Nucleus accumbens (tissue), 56 donors: Measurements from ENCODE around the gene PNLIPRP2.

Experiments used
- DNase-seq, 56 donors: peaks; one replicate each; lab custom pipeline; 2025; lab: John Stamatoyannopoulos, UW

Gene PNLIPRP2

DNA sequence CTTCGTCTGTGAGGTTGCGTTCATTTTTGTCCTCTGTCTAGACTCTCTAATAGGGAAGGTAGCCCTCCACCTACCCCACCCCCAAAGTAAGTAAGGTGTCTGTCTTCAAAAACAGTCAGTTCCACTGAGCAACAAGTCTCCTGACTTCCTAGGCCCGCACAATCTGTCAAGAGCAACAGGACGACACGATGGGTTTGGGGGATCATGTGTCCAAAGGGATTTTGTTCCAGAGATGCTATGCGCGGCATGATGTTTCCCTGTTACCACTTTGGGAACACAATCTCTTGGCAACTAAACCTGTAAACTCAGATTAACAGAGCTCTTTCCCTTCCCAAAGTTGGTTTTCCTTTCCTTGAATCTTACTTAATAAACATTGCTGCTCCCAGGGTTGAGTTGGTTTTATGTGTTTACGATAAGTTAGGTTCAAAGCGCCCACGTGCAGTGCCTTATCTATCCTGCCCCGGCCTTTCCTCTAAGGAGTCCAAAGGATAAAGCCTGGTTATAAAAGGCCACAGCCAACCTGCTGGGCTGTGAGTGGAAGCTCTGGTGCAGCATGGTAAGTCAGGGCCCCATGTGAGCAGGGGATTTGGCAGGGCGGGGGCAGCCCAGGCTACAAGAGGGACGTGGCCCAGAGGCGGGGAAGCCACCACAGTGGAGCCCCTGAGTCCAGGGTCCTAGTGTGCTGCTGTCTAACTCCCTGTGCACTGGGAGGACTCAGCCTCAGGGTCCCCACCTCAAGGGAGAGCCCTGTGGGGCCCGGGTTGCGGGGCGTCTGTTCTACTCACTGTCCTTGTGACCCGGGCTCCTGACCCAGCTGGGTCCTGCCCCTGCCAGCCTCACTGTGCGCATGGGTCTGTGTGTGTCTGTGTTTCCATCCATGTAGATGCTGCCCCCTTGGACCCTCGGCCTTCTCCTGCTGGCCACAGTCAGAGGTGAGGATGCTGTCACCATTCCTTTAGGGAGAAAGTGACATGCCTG, at the start of gene PNLIPRP2:
Gene PNLIPRP2 (plus strand): TSS at position 531 of the 978 bp plus-strand sequence.
- no peak for DNase-seq

DNA sequence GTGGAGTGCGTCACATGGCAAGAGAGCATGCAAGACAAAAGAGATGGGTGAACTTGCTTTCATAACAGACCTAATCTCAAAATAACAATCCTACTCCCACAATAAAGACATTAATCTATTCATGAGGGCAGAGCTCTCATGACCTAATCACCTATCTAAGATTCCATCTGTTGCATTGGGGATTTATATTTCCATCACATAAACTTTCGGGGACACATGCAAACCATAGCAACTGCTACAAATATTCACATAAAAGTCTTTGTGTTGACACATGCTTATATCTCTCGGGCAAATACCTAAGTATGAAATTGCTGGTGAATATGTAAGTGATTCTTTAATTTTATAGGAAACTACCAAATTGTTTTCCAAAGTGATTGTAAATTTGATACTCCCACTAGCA, 46.0 kb upstream of the PNLIPRP2 start:
- DNase-seq = no peak

DNA sequence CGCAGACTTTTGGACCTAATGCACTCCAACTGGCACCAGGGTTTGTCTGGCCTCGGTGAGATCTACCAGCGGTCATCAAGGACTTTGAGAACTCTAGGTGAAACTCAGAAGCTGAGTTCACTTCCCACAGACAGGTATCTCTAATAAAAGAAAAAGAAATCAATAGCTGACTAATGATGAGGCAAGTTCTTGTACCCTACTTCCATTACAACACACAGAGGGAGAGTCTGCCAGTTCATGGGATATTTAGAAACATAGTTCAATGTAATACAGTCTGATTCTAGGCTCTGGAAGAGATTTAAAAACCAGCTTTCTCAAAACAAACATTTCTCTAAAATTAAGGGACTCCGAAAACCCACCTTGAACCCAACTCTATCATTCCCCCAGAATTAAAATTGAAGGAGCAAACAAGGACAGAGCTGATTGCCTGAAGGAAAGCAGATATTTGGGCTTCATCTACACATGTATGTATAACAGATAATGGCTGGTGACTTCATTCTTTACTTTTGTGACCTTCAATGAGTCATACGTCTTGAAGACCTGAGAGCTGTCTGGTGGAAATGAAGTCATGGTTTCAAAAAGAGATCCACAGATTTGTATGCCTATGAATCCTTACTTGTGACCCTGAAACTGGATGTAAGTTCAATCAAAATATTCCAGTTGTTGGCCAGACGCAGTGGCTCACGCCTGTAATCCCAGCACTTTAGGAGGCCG, 32.7 kb upstream of the PNLIPRP2 start:
- DNase-seq = no peak

DNA sequence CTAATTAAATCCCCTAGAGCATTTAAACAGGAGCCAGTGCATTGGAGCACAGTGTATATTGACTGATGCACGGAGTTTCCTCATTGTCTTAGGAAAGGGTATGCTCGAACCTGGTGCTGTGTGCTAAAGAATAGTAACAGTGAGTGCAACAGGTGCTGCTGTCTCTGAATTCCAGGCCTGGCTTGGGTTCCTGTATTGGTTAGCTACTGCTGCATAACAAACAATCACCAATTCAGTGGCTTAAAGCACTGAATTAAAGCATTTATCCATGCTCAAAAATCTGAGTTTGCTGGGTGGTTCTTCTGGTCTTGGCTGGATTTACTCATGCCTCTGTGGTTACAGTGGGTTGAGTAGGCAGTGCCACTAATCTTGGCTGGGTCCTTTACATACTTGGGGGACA, 31.8 kb upstream of the PNLIPRP2 start:
- no peak for DNase-seq

- no peak for DNase-seq
Measured at GRCh38 chr10:116589926-116590325, 30.8 kb upstream of the PNLIPRP2 start.

GRCh38 chr10:116590590-116591444, 29.9 kb upstream of the PNLIPRP2 start, which contains the start of gene PNLIPRP1:
Gene PNLIPRP1 (plus strand): TSS chr10:116590959. CDS start chr10:116591130, 171 bp downstream.
- DNase-seq = no peak

GRCh38 chr10:116593139-116593740, 27.5 kb upstream of the PNLIPRP2 start:
- no peak for DNase-seq

DNA sequence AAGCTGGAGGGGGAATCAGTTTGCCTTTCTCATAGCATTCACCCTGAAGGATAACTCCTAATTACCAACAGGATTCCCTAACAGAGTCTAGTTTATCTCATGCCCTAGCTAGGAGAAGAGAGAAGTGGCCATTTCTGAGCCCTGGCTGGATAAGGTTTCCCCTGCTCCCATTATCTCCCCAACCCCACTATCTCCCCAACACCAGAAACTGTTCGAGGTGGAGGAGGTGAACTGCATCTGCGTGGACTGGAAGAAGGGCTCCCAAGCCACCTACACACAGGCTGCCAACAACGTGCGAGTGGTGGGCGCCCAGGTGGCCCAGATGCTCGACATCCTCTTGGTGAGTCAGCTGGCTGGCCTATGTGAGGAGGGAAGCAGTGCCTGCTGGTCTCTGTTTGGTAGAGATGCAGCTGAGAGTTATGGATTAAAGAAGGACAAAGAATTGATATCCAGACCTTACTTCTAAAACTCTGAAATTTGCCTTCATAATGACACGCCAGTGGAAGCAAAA, 26.2 kb upstream of the PNLIPRP2 start:
- no peak for DNase-seq

DNA sequence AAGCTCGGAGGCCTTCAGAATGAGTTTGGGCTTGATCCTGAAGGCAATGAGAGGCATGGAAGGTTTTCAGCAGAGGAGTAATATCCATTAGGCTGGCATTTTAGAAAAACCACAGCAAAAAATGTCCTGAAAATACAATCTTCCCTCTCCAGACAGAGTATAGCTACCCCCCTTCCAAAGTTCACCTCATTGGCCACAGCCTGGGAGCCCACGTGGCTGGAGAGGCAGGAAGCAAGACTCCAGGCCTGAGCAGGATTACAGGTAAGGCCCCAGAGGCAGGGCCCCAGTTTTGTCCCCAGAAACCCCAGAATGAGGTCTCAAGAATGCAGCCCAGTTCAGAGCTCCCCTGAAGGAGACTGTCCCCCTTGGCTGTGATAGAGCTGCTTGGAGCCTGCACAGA, 24.7 kb upstream of the PNLIPRP2 start:
- no peak for DNase-seq

DNA sequence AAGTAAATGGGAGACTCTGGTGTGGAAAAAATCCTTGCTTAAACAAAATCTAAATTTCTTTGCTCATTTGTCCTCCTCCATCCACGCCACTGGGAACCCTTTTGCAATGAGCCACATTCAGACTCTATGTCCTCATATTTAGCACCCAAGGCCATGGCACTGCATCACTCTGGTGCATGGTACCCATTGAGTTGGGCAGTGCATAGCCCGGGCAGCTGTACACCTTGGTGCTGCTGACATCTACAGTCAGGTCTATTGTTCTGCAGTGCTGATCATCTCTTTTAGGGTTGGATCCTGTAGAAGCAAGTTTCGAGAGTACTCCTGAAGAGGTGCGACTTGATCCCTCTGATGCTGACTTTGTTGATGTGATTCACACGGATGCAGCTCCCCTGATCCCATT, 23.2 kb upstream of the PNLIPRP2 start:
- DNase-seq = no peak

GRCh38 chr10:116598329-116598728, 22.4 kb upstream of the PNLIPRP2 start:
- no peak for DNase-seq

GRCh38 chr10:116599991-116600390, 20.8 kb upstream of the PNLIPRP2 start:
- DNase-seq = no peak

DNA sequence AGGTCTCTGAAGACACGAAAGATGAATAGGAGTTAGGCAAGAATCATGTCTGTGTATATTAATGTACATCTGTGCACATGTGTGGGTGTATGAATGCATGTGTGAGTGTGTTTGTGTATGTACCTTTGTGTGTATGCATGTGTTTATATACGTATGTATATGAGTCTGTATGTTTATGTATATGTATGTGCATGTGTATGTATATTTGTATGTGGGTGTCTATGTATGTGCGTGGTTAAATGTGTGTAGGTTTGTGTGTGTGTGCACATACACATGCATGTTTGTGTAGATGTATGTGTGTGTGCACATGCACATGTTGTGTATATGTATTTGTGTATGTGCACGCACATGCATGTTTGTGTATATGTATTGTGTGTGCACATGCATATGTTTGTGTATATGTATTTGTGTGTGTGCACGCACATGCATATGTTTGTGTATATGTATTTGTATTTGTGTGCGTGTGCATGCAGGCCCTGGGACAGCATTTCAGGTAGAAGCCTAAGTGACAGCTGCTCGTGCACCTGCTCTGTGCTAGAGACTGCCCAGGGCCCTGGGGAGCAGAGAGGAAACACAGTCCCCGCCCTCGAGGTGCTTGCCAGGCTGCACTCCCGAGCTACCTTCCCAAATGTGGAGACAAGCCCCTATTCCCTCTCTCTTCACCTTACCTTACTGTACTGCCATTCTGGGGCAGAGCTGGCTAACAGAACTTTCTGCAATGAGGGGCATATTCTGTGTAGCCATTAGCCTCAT, 17.9 kb upstream of the PNLIPRP2 start:
- no peak for DNase-seq

- no peak for DNase-seq
Measured at GRCh38 chr10:116606061-116606483, 14.7 kb upstream of the PNLIPRP2 start.

- no peak for DNase-seq
Measured at GRCh38 chr10:116607336-116607735, 13.4 kb upstream of the PNLIPRP2 start.

DNA sequence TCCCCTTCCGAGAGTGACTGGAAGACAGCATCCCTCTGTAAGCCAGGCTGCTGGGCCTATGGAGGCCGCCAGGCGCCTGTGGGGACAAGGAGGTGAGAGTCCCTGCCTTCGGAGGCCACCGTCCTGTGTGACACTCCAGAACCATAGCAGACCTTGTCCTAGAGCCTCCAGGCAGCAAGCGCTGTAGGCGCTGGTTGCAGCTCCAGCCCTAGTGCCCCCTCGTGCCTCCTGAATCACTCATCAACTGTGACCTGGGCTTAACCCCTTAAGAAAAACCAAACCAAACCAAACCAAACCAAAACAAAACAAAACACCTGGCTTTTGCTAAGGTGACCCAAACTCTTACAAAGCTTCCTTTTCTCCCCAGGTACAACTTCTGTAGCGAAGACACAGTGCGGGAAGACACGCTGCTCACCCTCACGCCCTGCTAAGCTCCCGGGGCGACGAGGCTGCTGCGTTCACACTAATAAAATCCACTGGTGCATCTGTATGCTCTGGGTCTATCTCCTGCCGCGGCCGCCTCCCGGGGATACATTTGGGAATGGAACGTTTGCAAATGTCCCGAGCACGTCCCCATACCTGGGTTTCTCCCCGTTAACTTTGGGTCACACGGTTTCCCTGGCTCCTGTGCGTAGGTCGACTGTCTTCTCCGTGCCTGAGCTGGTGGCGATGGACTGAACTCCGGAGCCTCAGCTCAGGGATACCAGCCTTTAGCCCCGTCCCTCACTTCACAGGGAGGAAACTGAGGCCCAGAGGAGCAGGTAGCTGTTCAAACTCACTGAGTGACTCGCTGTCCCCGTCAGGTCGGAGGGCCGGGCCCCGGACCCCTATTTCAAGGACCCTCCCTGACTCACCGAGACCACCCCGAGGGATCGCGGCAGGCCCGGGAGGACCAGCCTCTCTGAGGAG, 11.8 kb upstream of the PNLIPRP2 start:
- DNase-seq = no peak

DNA sequence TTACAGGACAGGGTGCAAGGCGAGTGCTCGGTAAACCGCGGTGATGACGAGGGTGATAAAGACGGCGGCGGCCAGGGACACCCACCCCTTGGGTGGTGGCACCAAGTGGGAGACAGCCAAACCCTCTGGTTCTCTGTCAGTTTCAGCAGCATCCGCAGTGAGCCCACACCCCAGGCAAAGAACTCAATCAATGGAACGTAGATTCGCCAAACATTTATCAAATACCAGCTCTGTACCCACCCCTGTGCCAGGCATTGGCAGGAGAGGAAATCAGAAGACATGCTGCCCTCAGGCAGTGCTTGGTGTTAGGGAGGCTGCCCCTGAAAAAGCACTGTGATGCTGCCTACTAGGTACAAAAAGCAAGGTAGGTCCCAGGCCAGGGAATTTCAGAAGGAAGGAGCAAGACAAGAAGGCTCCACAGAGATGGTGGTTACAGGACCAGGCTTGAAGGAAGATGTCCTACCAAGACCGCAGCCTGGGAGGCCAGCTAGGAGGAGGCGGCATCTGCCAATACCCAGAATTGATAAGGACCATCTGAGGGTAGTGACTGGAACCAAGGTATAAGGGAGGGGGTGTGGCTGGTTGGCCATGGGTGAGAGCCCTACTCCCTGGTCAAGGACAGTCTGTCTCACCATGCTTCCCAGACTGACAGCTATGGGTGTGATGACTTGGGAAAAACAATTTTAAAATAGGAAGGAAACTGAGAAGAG, 10.2 kb upstream of the PNLIPRP2 start:
- DNase-seq = no peak
